ENCODE measurements around the gene NOX3.
A peak's percentile ranks its signal among the peaks of the same experiment; 100 is the strongest.

The NOX3 gene

GRCh38 chr6:155498370-155498769, 42.7 kb upstream of the NOX3 start:
- no CpG with 5 or more reads among the region's 2 CpGs for WGBS, 2 donors (ENCODE audit: extremely low coverage in 2 of 2, insufficient read length in 2 of 2, insufficient replicate concordance in 1 of 2)
- Histone ChIP-seq H3K27me3 (ENCODE audit: control insufficient read depth in 3 of 3, insufficient read depth in 3 of 3, low read depth in 1 of 3, low read length in 3 of 3) (no peaks in the 10 kb centered on the region), H3K4me2 (ENCODE audit: insufficient read depth, low read length, poor library complexity, severe bottlenecking) (no peak overlapping the region), H2AK5ac (ENCODE audit: low read depth, low read length) (no peak overlapping the region), H2BK15ac (ENCODE audit: low read length) (no peak overlapping the region), H3K18ac (ENCODE audit: low read length) (no peak overlapping the region), H3K9ac (ENCODE audit: low read depth, low read length, poor library complexity) (no peak overlapping the region), H3K23ac (ENCODE audit: low read depth, low read length, poor library complexity) (no peak overlapping the region), H2BK12ac (ENCODE audit: low read length) (no peak overlapping the region), H3K79me1 (ENCODE audit: low read depth, low read length) (no peaks in the 10 kb centered on the region), H3K4me1 (ENCODE audit: control insufficient read depth in 2 of 2, insufficient read depth in 1 of 2, low read depth in 1 of 2, low read length in 2 of 2) (no peaks in the 10 kb centered on the region), H4K8ac (ENCODE audit: low read depth, low read length) (no peak overlapping the region), H2AFZ (ENCODE audit: low read length) (no peak overlapping the region), H3K4ac (ENCODE audit: low read length) (no peak overlapping the region), H3K27ac (replicated peaks; ENCODE audit: low read length) (no peak overlapping the region), H3K9me3 (replicated peaks in 1 of 2; ENCODE audit: control insufficient read depth in 2 of 2, insufficient read depth in 1 of 2, low read depth in 1 of 2, low read length in 2 of 2) (no peaks in the 10 kb centered on the region), H2BK120ac (ENCODE audit: low read depth, low read length) (no peak overlapping the region), H3K4me3 (ENCODE audit: low read length in 2 of 2) (no peak overlapping the region), H4K91ac (ENCODE audit: low read depth, low read length, poor library complexity) (no peak overlapping the region), H3K36me3 (replicated peaks in 1 of 2; ENCODE audit: control insufficient read depth in 2 of 2, insufficient read depth in 2 of 2, low read length in 2 of 2) (no peaks in the 10 kb centered on the region), H3K14ac (ENCODE audit: low read length) (no peak overlapping the region), H2BK5ac (ENCODE audit: low read length) (no peak overlapping the region)
- DNase-seq (ENCODE audit: low spot score): no peak

DNA sequence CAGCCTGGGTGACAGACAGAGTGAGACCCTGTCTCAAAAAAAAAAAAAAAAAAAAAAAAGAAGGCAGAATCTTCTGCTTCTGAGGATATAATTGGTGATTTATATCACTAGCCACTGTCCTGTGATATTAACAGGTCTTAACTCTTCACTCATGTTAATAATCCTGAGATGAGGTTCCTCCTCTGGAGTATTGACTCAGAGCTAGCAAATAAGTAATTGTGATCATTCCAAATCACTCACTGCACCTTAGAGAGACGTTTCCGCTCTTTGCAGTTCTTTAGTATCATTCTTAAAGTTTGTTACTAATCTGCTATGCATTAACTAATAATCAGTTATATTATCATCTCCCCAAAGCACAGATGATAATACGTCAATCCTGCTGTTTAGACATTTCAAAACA, 41.6 kb upstream of the NOX3 start:
- no peak overlapping the region for H3K4me3 ChIP-seq (ENCODE audit: low read length in 2 of 2)
- DNase-seq (ENCODE audit: low spot score): no peak
- H2AFZ ChIP-seq (ENCODE audit: low read length): no peak overlapping the region
- no peak overlapping the region for H3K14ac ChIP-seq (ENCODE audit: low read length)
- no peak overlapping the region for H2BK15ac ChIP-seq (ENCODE audit: low read length)
- no peak overlapping the region for H3K4ac ChIP-seq (ENCODE audit: low read length)
- no peak overlapping the region for H2BK12ac ChIP-seq (ENCODE audit: low read length)
- no peak overlapping the region for H3K18ac ChIP-seq (ENCODE audit: low read length)
- WGBS, 2 donors (ENCODE audit: extremely low coverage in 2 of 2, insufficient read length in 2 of 2, insufficient replicate concordance in 1 of 2): no CpG with 5 or more reads among the region's 3 CpGs
- H3K27me3 ChIP-seq (ENCODE audit: control insufficient read depth in 3 of 3, insufficient read depth in 3 of 3, low read depth in 1 of 3, low read length in 3 of 3): no peaks in the 10 kb centered on the region
- H2BK5ac ChIP-seq (ENCODE audit: low read length): no peak overlapping the region
- H3K4me1 ChIP-seq (ENCODE audit: control insufficient read depth in 2 of 2, insufficient read depth in 1 of 2, low read depth in 1 of 2, low read length in 2 of 2): no peaks in the 10 kb centered on the region
- no peak overlapping the region for H2BK120ac ChIP-seq (ENCODE audit: low read depth, low read length)
- H3K36me3 ChIP-seq (replicated peaks in 1 of 2; ENCODE audit: control insufficient read depth in 2 of 2, insufficient read depth in 2 of 2, low read length in 2 of 2): no peaks in the 10 kb centered on the region
- no peak overlapping the region for H3K4me2 ChIP-seq (ENCODE audit: insufficient read depth, low read length, poor library complexity, severe bottlenecking)
- H3K27ac ChIP-seq (replicated peaks; ENCODE audit: low read length): no peak overlapping the region
- no peak overlapping the region for H3K9ac ChIP-seq (ENCODE audit: low read depth, low read length, poor library complexity)
- H4K8ac ChIP-seq (ENCODE audit: low read depth, low read length): no peak overlapping the region
- H3K79me1 ChIP-seq (ENCODE audit: low read depth, low read length): no peaks in the 10 kb centered on the region
- H4K91ac ChIP-seq (ENCODE audit: low read depth, low read length, poor library complexity): no peak overlapping the region
- H2AK5ac ChIP-seq (ENCODE audit: low read depth, low read length): no peak overlapping the region
- no peak overlapping the region for H3K23ac ChIP-seq (ENCODE audit: low read depth, low read length, poor library complexity)
- H3K9me3 ChIP-seq (replicated peaks in 1 of 2; ENCODE audit: control insufficient read depth in 2 of 2, insufficient read depth in 1 of 2, low read depth in 1 of 2, low read length in 2 of 2): no peaks in the 10 kb centered on the region

DNA sequence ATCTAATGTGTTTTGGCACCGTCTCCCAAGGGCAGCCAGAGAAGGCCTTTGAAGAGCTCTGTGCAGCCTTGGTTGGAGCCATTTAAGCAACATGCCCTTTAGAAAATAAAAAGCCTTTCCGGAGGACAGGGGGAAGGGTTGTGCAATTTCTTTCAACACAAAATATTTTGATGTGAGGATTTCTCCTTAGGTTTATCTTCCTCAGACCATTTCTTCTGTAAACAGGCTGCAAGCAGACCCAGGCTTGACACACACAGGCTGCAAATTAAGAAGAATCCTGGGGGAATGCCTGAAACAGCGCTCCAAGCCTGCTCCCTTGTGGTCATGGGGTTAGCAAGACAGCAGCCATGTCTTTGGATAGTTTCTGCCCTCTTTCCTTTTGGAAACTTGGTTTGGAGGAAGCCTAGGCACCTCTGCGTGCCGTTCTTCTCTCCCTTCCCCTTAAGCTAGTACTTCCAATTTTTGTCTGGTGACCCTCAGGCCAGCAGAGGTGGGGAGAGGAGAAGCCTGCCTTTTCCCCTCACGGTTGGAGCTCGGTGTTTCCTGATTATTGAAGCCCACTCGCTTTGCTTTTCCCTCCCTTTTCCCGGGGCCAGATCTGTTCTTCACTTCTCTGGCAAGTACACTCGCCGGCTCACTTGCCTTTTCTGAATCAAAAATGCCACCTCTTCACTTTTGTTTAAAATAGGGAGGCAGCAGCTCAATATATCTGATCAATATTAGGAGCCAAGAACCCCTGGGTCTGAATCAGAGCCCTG, 39.6 kb upstream of the NOX3 start:
- Histone ChIP-seq H3K27ac (replicated peaks; ENCODE audit: low read length) (no peak overlapping the region), H2AK5ac (ENCODE audit: low read depth, low read length) (no peak overlapping the region)

GRCh38 chr6:155493694-155494143, 38.1 kb upstream of the NOX3 start:
- no peak overlapping the region for H3K9ac ChIP-seq (ENCODE audit: low read depth, low read length, poor library complexity)
- no peaks in the 10 kb centered on the region for H3K9me3 ChIP-seq (replicated peaks in 1 of 2; ENCODE audit: control insufficient read depth in 2 of 2, insufficient read depth in 1 of 2, low read depth in 1 of 2, low read length in 2 of 2)
- no peak overlapping the region for H3K4me3 ChIP-seq (ENCODE audit: low read length in 2 of 2)
- WGBS, 2 donors (ENCODE audit: extremely low coverage in 2 of 2, insufficient read length in 2 of 2, insufficient replicate concordance in 1 of 2): no CpG with 5 or more reads among the region's 4 CpGs
- H4K91ac ChIP-seq (ENCODE audit: low read depth, low read length, poor library complexity): no peak overlapping the region
- no peak overlapping the region for H2BK5ac ChIP-seq (ENCODE audit: low read length)
- no peak overlapping the region for H2BK120ac ChIP-seq (ENCODE audit: low read depth, low read length)
- no peaks in the 10 kb centered on the region for H3K4me1 ChIP-seq (ENCODE audit: control insufficient read depth in 2 of 2, insufficient read depth in 1 of 2, low read depth in 1 of 2, low read length in 2 of 2)
- no peak overlapping the region for H3K18ac ChIP-seq (ENCODE audit: low read length)
- no peak overlapping the region for H2BK15ac ChIP-seq (ENCODE audit: low read length)
- no peak overlapping the region for H2AK5ac ChIP-seq (ENCODE audit: low read depth, low read length)
- no peak for DNase-seq (ENCODE audit: low spot score)
- H2BK12ac ChIP-seq (ENCODE audit: low read length): no peak overlapping the region
- no peak overlapping the region for H3K4ac ChIP-seq (ENCODE audit: low read length)
- H2AFZ ChIP-seq (ENCODE audit: low read length): no peak overlapping the region
- H3K27me3 ChIP-seq (ENCODE audit: control insufficient read depth in 3 of 3, insufficient read depth in 3 of 3, low read depth in 1 of 3, low read length in 3 of 3): no peaks in the 10 kb centered on the region
- H3K23ac ChIP-seq (ENCODE audit: low read depth, low read length, poor library complexity): no peak overlapping the region
- no peaks in the 10 kb centered on the region for H3K79me1 ChIP-seq (ENCODE audit: low read depth, low read length)
- H4K8ac ChIP-seq (ENCODE audit: low read depth, low read length): no peak overlapping the region
- H3K27ac ChIP-seq (replicated peaks; ENCODE audit: low read length): no peak overlapping the region
- H3K36me3 ChIP-seq (replicated peaks in 1 of 2; ENCODE audit: control insufficient read depth in 2 of 2, insufficient read depth in 2 of 2, low read length in 2 of 2): no peaks in the 10 kb centered on the region
- H3K4me2 ChIP-seq (ENCODE audit: insufficient read depth, low read length, poor library complexity, severe bottlenecking): no peak overlapping the region
- no peak overlapping the region for H3K14ac ChIP-seq (ENCODE audit: low read length)

More for the DNA sequence above, 39.6 kb upstream of the NOX3 start:
- H3K4me2 ChIP-seq (ENCODE audit: insufficient read depth, low read length, poor library complexity, severe bottlenecking): no peak overlapping the region
- no peaks in the 10 kb centered on the region for H3K36me3 ChIP-seq (replicated peaks in 1 of 2; ENCODE audit: control insufficient read depth in 2 of 2, insufficient read depth in 2 of 2, low read length in 2 of 2)
- peak; percentile 45 for DNase-seq (ENCODE audit: low spot score)
- no CpG with 5 or more reads among the region's 11 CpGs for WGBS, 2 donors (ENCODE audit: extremely low coverage in 2 of 2, insufficient read length in 2 of 2, insufficient replicate concordance in 1 of 2)
- no peak overlapping the region for H2BK120ac ChIP-seq (ENCODE audit: low read depth, low read length)
- peak overlapping the region; percentile 53 for H2AFZ ChIP-seq (ENCODE audit: low read length)
- H3K27me3 ChIP-seq (ENCODE audit: control insufficient read depth in 3 of 3, insufficient read depth in 3 of 3, low read depth in 1 of 3, low read length in 3 of 3): no peaks in the 10 kb centered on the region
- no peak overlapping the region for H2BK12ac ChIP-seq (ENCODE audit: low read length)
- no peak overlapping the region for H3K4ac ChIP-seq (ENCODE audit: low read length)
- H3K4me3 ChIP-seq (ENCODE audit: low read length in 2 of 2): no peak overlapping the region
- no peak overlapping the region for H3K18ac ChIP-seq (ENCODE audit: low read length)
- H4K91ac ChIP-seq (ENCODE audit: low read depth, low read length, poor library complexity): no peak overlapping the region
- H3K9me3 ChIP-seq (replicated peaks in 1 of 2; ENCODE audit: control insufficient read depth in 2 of 2, insufficient read depth in 1 of 2, low read depth in 1 of 2, low read length in 2 of 2): no peaks in the 10 kb centered on the region
- no peak overlapping the region for H2BK5ac ChIP-seq (ENCODE audit: low read length)
- no peak overlapping the region for H3K9ac ChIP-seq (ENCODE audit: low read depth, low read length, poor library complexity)
- no peak overlapping the region for H3K14ac ChIP-seq (ENCODE audit: low read length)
- H3K4me1 ChIP-seq (ENCODE audit: control insufficient read depth in 2 of 2, insufficient read depth in 1 of 2, low read depth in 1 of 2, low read length in 2 of 2): no peaks in the 10 kb centered on the region
- no peak overlapping the region for H2BK15ac ChIP-seq (ENCODE audit: low read length)
- H3K79me1 ChIP-seq (ENCODE audit: low read depth, low read length): no peaks in the 10 kb centered on the region
- H3K23ac ChIP-seq (ENCODE audit: low read depth, low read length, poor library complexity): no peak overlapping the region
- no peak overlapping the region for H4K8ac ChIP-seq (ENCODE audit: low read depth, low read length)

Data from neuronal stem cell (in vitro differentiated cells).